Activated CD4-positive, CD25-positive, alpha-beta regulatory T cell treated with anti-CD3 and anti-CD28 coated beads, Interleukin-2, amount 50 U/mL, for 16 hours (primary cell): Measurements from ENCODE around the gene ATP5ME.

Source experiments
- DNase-seq: peaks from one replicate; pipeline ENCODE4 v3.0.0-alpha.2; 2020; ENCODE audit warnings: low read depth, low spot score

The ATP5ME gene

DNA sequence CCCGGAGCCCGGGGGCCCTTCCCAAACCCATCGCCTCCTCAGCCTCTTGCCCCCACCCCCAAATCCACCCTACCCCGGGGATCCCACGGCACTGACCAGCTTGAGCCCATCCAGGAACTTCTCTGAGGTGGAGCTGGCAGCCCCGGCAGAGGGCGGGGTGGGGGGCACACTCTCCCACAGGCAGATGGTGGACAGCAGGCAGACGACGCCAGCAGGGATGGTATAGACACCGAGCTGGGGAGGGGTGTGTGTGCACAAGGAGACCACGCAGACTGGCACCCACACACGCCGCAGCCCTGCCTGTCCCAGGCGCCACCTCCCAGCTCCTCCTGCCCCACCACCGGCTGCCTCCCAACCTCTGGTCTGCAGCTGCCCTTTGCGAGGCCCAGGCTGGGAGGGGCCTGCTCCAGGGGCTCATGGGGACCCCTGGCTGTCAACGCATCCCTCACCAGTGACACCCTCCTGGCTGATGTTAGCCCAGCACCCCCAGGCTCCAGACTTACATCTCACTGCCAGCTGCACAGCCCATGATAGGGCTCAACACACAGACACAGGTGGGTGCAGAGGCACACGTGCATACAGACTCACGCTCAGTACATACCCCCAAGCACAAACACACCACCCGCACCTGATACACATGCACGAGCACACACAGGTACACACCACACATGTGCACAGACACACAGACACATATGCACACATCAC lies 10.7 kb upstream of the ATP5ME start:
- DNase-seq, result no peak

DNA sequence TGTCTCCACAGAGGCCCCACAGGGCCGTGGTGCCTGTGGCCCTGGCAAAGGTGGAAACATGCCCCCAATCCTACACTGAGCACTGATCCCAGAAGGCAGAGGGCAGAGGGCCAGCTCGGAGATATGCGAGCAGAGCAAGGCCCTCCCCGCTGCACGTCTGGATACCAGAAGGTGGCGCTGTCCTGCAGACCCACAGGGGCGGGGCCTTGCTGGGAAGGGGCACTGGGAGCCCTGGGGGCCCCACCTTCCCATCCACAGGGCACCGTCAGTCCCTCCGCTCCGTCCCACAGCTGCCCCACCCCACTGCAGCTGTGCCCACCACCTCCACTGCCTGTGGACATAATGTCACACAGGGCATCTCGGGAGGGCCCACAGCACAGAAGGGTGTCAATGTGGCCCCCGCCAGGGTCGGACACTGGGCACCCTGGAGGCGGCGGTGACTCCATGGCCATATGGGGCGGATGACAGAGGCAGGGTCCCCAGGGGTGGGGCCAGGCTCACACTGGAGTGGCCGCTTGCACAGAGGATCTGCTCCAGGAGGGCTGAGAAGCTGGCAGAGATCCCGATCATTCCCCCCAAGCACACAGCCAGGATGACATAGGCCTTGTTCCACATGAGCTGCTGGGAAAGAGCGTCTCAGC lies 10.0 kb upstream of the ATP5ME start:
- no peak for DNase-seq

DNA sequence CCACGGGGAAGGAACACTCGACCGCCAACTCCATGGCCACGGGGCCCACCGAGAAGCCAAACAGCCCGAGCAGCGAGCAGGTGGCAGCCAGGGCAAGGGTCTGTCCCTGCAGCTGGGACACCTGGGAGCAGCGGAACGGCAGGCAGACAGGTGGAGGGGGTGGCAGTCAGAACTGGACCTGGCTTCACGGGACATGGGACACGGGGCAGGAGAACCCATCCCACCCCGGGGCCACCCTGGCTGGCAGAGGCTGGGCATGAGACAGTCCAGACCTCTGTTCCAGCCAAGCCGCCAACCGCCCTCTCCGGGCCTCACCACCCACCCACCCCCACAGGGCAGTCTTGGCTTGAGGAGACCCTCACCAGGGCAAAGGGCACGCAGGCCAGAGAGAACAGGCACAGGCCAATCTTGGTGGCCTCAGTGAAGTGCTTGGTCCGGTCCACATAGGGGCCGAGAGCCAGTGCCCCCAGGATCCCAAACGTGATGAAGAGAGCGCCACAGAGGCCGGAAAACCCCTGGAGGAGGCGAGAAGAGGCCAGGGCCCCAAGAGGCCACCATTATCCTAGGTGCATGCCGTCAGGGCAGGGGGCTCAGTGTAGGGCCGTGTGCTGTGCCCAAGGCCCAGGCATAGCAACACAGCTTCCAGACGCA lies 9.3 kb upstream of the ATP5ME start:
- DNase-seq, result no peak

DNA sequence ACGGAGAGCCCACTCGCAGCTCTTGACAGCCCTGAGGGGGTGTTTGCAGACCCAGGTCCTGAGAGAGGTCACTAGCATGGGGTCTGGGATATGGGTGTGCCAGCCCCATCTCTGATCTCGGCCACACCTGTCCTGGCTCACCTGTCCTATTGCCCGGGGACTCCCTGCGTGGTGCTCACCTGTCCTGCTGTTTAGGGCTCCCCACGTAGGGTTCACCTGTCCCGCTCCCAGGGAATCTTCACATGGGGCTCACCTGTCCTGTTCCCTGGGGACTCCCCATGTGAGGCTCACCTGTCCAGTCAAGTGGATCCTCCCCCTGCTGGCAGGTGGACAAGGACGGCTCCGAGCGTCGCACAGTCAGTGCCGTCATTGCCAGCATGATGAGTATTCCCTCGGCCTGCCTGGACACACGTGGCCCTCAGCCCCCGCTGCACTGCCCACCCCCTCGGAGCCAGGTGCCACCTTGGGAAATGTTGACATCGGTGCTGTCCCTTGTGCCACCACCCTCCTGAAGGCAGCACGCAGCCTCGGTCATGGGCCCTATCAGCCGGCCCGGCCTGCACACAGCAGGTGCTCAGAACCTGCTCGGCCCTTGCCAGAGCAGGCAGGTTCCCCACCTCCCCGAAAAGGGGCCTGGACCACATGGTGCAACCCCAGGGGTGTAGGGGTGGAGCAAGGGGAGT lies 8.6 kb upstream of the ATP5ME start:
- DNase-seq, result no peak

DNA sequence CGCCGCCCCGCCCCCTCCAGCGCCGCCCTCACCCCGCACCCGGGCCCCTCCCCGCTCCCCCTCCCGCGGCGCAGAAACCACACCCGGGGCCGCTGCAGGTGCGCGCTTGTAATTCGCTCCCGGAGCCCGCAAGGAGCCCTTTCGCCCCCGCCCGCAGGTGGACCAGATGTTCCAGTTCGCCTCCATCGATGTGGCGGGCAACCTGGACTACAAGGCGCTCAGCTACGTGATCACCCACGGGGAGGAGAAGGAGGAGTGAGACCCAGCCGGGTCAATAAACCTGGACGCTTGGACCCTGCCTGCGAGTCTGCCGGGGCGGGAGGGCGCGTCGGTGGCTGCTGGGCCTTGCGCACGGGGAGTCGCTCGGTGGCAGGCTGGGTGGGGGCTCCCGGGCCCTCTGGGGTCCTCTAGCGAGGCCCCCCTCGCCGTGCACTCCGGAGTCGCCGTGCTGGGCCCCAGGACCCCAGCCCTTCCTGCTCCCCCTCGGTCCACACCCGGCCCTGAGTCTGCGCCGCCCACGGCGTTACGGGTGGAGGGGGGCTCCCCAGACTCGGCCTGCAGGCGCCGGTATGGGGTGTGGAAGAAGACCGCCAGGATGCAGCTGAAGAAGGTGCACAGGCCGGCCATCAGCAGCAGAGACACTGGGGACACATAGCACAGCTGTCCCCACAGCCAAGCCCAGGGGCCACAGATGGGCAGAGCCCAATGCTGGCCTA lies 7.8 kb upstream of the ATP5ME start:
- DNase-seq, result no peak

DNA sequence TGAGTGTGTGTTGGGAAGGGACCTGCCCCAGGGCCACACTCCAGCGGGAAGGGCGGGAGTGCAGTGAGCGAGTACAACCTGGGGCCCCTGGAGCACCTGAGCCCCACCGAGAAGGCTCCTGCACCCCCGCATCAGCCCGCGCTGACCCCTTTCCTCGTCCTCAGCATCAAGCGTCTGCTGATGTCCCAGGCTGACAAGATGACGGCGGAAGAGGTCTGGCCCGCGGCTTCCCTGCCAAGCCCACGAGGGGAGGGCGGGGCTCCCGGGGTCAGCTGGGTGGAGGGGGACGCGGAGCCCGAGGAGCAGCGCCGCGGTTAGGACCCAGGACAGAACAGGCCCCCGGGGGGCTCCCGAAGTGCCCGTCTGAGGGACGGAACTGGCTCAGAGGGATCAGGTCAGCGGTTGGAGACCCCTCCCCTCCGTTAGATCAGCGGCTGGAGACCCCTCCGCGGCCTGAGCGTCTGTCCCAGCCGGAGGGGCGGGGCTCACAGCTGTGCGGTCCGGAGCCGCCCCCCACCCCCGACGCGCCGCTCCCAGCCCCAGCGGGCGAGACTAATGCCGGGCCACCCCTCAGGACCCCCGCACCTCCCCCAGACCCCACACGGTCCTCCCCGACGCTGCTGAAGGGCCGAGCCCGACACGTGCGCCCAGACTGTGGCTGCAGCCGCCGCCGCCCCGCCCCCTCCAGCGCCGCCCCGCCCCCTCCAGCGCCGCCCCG lies 7.0 kb upstream of the ATP5ME start:
- no peak for DNase-seq

DNA sequence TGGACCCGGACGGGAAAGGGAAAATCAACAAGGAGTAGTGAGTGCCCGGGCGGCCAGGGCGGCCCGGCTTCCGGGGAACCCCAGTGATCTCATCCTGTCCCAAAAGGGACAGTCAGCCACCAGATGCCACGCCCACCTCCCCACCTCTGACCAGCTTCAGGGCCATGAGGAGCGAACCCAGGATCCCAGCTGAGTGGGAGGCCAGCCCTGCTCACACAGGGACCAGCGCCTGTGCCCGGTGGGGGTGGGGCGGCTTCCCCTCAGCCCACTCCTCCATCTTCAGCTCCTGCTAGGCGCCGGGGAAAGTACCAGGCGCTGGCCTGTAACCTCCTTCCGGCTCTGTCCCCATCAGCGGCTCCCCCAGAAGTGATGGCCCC lies 6.5 kb upstream of the ATP5ME start:
- no peak for DNase-seq

DNA sequence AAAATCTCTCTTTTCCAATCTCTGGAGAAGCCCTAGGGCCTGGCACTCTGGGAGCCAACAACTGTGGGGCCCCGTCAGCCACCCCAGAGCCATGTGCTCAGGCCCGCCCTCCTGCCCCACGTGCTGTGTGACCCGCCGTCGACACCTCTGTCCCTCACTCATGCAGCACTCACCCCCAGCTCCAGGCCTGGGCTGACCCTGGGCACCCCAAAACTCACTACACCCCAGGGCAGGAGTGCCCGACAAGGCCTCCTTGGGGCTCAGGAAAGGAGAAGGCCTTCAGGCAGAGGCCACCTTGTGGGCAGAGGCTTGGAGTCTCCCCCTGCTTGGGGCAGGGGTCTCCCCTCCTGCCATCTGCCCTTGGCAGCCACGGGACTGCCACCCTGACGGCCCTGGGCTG lies 6.0 kb upstream of the ATP5ME start:
- DNase-seq, result no peak

DNA sequence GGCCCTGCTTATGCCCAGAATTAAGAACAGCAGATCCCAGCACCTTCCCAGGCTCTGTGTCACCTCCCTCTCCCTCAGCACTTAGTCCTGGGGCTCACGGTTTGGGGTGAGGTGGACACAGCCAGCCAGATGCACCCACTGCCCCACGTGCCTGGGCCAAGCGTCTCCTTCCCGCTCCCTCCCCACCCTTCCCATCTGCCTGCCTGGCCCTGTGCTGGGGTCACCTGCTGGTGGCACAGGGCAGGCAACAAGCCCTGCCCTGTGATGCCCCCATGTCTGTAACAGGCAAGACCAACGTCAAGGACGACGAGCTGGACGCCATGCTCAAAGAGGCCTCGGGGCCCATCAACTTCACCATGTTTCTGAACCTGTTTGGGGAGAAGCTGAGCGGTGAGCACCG lies 5.6 kb upstream of the ATP5ME start:
- no peak for DNase-seq

DNA sequence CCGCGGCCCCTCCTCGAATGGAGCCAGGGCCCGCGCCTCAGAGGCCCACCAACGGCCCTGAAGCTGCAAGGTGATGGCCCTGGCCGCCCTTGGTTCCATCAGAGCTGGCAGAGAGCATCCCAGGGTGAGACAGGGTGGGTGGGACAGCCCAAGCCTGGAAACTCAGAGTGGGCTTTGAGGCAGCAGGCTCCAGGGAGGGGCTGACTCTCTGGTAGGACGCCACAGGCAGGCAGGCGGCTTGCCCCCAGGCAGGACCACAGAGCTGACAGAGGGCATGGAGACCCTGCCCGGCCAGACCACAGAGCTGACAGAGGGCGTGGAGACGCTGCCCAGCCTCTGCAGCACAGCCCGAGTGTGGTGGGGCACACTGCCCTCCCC lies 5.0 kb upstream of the ATP5ME start:
- no peak for DNase-seq

DNA sequence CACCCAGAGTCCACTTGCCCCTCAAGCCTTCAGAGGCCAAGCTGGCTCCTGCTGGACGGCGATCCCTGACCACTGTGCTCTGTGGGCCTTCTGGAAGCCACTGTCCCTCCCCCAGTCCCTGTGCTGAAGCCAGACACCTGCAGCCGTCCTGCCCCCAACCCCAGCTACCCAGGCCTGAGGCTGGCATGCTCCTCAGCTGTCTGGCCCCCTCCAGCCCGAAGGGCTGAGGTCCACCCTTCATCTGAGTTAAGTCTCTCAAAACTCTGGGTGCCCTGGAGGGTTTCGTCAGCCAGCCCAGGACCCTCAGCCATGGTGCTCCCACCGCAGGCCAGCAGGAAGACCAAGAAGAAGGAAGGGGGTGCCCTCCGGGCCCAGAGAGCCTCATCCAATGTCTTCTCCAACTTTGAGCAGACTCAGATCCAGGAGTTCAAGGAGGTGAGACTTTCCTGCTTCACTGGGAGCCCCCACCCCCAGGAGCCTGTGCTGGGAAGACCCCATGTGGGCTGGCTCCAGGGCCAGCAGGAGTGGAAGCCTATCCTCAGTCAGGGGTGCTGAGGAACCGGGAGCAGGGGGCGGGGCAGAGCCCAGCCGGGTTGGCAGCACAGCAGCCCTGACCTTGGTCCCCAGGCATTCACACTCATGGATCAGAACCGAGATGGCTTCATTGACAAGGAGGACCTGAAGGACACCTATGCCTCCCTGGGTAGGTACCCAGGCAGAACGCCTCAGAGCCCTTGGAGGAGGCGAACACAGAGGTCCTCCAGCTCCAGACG lies 4.4 kb upstream of the ATP5ME start:
- DNase-seq, result no peak

DNA sequence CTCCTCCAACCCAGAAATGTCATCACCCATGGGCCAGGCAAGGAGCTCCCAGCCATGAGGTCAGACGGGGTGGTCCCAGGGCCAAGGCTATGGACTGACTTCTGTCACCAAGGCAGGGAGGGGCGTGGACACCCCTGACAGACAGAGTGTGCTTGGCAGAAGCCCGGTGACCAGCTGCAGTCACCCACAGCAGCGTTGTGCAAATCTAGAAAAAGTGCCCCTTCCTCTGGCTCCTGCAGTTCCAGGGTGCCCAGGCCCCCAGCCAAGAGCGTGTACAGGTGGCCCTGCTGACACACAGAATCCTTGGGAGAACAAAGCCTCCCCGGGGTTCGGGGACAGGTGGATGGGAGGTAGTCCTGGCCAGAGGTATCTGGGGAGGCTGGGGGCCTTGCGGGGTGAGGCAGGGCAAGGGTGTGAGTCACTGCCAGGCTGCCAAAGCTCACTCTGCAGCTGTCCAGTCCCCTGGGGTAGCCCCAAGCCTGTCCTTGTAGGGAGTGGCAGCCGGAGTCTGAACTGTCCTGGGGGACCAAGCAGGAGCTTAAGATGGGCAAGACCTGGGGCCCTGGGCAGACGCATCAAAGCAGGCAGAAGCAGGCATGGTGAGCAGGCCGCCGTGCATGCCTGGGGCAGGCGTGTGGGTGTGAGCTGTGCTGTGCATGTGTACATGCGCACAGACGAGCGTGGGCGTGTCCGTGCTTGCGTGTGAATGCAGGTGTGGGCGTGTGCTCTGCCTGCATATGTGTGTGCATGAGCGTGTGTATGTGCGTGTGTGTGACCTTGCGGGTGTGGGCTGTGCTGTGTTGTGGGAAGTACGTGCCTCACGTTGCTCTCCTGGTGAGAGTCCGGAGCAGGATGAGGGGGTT lies 3.6 kb upstream of the ATP5ME start:
- DNase-seq, result no peak

DNA sequence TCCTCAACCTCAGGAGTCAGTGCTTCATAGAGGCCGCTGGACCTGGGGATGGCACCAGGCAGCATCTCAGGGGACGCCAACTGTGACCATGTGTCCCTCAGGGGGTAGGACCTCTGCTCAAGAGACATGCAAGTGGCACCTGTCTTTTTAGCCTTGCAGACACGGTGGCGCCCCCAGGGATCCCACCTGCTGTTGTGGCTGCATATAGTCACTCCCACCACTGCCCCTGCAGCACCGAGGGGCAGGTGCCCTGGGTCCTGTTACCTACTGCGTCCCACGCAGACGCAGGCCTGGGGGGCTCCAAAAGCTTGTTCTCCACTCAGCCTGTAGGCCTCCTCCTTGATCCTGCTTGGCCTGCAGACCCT lies 2.8 kb upstream of the ATP5ME start:
- DNase-seq, result no peak

DNA sequence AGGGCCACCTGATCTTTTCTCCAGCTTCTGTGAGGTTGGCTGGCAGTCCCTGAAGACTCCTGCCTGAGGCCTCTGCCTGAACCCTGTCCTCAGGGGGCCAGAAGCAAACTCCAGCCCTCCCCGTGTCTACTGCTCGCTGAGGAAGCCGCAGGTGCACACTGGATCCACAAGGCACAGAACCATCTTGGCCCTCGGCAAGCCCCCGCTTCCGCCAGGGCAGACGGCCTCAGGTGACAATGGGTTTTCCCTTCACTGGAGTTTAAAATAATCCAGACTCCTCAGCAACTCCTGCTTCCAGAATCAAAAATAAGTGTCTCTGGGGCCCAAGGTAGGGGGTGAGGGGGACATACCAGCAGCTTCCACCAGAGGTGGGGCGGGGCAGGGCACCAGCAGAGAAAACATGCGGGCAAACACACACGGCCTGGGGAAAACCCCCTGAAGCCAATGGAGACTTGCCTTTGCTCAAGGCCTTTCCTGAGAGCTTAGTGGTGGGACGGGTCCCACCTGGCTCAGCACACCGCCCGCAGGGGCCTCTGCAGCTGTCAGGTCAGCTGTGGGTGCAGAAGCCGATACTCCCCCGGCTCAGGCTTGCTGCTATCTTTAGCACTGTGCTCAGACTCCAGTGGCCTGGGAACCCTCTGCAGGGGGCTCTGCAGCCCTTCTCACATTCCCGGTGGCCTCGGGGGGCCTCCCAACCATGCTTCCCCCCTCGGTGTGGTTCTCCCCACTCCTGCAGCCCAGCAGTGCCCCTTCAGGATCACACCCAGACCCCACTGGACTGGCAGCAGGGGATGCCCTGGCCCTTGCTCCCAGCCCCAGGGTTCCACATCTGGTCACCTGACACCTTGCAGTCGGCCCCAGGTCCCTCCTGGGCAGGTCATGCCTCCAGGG lies 2.1 kb upstream of the ATP5ME start:
- DNase-seq, result no peak

DNA sequence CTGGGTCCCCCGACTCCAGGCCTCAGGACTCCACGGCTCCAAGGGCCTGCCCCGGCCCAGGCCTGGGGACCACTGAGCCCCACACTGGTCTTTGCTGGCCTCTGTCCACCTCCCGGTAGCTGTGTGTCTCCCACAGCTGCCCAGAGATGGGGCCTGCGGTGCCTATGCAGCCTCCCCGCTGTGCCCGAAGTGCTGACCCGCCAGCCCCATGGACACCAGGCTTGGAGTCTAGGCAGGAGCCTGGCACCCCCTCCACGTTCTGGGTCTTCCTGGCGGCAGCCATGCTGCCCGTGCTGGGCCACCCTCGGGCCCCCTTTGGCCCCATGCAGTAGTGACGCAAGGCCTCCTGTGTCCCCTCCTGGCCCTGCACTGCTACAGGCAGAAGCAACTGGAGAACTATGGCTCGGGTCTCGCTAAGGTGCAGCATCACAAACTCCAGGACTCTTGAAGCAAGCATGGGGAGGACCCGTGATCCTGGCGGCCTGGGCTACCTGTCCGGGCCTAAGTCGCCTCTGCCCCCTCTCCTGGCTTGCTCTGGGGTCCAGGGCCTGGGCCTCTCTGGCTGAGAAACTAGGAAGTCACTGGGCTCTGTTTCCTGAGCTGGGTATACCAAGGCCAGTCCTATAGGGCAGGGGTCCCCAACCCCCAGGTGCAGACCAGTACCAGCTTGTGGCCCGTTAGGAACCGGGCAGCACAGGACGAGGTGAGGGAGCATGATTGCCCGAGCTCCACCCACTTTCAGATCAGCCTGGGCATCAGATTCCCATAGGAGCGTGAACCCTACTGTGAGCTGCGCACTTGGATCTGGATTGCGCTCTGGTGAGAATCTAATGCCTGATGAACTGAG lies 1.2 kb upstream of the ATP5ME start:
- no peak for DNase-seq

DNA sequence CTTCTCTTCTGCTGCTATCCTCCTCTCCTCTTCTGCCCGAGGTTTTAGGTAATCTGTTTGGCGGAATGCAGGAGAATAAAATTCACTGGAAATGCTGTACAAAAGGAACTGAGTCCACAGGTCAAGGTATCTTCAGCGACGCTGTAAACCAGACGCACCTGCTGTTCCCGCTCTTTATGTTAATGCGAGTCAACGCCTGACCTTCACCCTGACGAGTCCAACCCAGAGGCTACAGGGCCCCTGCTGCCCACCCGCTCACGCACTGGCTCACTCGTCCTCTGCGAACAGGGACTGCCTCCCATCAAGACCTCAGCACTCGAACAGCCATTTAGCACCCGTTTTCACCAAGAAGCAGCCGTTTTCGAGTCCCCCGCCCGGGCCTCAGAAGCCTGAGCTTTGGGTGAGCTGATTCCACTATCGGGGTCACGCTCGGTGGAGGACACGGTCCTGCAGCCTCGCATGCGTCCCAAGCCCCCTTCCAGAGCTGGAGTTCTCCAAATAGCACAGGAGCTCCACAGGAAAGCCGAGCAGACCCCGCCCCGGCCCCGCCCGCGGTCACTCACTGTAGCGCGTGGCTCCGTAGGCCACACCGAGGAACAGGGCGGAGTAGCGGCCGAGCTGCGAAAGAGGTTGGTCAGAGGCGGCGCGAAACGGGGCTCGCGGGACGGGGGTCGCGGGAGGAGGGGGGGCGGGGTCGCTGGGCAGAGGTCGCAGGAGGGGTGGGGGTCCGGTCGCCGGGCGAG lies 556 bp downstream of the ATP5ME start:
- DNase-seq, result no peak

DNA sequence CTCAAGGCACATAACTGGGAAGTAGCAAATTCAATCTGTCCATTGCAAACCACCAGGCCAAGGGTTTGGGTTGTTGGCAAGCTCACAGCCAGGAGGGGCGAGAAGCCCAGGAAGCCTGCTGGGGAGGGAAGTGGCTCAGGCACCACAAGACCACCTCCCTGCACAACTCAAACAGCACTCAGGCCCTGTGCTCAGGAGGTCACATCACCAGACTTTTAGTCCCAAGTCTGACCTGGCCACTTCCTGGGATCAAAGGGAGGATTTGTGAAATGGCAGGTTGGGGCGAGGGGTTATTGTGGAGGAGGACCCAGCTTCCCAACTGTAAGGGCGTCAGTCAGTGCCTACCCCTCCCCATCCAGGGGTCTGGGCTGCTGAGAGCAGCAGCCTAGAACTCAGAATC lies 2.3 kb downstream of the ATP5ME start:
- DNase-seq, result no peak
